Endothelial cell of hepatic sinusoid (primary cell): Measurements from ENCODE around the gene PGS1.
"Not testable (repeated sequence)": the region's sequence is repeated elsewhere in the genome, so short reads cannot be mapped to it uniquely, and the experiment has no call there.

Experiments used
- in situ Hi-C: cut with HindIII; loops from 2 replicates; pipeline ENCODE4 v1.10.0; 2017; ENCODE audit warnings: low sequenced_read_pairs

The PGS1 gene, protein sequence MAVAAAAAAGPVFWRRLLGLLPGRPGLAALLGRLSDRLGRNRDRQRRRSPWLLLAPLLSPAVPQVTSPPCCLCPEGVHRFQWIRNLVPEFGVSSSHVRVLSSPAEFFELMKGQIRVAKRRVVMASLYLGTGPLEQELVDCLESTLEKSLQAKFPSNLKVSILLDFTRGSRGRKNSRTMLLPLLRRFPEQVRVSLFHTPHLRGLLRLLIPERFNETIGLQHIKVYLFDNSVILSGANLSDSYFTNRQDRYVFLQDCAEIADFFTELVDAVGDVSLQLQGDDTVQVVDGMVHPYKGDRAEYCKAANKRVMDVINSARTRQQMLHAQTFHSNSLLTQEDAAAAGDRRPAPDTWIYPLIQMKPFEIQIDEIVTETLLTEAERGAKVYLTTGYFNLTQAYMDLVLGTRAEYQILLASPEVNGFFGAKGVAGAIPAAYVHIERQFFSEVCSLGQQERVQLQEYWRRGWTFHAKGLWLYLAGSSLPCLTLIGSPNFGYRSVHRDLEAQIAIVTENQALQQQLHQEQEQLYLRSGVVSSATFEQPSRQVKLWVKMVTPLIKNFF

DNA sequence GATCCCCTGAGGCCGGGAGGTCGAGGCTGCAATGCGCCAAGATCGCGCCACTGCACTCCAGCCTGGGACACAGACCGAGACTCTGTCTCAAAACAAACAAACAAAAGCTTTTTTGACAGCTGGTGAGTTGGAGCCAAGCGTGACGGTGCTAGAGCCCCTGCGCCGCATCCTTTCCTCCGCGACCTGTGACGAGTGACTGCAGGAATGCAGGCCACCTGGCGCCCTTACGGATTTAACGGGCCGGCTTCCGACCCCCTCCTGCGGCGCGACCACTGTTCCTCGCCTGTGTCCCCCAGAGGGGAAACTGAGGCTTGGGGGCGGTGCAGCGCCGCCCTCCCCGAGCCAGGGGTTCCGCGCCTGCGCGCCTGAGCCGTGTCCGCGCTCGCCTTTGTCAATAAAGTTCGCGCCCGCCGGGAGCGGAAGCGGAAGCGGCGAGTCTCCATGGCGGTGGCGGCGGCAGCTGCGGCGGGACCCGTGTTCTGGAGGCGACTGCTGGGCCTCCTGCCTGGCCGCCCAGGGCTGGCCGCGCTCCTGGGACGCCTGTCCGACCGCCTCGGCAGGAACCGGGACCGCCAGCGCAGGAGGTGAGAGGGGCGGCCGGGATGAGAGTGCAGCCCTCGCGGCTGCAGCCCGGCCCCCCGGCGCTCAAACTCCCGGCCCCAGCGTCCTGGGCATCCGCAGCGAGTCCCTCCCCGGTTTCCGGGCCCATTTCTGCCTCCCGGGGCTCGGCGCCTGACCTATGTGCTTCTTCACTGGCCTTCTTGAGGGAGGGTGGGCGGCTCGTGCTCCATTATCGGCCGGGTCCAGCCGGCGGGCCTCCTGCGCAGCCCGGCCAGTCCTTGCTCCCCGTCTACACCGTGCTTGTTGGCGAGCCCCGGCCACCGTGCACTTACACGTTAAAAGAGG is at the start of gene PGS1:
PGS1 (plus strand) TSS at position 425 of the 906 bp plus-strand sequence; CDS start at position 442, 17 bp downstream.
- in situ Hi-C loops, result no loop called here

DNA sequence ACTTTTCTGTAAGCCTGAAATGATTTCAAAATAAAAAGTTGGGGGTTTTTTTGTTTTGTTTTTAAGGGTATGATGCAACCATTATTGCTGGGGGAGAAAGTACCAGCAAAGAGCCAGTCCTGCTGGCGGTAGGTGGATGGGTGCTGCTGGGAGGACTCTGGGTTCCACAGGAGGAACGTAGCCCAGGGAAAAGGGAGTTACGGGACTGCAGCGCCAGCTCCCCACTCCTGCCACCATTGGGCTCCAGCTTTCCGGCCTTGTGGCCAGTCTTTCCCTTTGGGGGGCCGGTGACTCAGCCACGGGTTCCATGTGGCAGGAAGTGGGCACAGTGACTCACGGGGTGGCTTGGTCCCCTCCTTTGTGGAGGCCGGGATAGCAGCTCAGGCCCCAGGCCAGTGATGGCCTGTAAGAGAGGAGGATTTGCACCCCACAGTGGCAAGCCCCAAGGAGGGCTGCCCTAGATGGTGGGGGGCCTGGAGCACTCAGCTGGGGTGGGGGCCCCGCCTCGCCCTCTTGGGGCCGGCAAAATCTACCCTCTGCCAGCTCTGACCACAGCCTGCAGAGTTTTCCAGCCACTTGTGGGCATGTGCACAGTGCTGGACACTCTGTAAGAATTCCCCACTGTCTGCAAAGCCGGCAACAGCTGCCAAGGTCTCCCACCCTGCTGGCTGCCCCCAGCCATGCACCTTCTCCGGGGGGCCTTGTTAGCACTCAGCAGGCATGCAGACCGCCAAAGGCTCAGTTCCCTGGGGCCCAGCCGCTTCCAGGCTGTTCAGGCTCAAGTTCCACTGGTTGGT is 49.0 kb upstream of the PGS1 start:
- in situ Hi-C loops, result loop anchor here (5.0 kb wide), 2 partner anchors 47 to 88 kb away; no protein-coding TSS in a partner anchor

DNA sequence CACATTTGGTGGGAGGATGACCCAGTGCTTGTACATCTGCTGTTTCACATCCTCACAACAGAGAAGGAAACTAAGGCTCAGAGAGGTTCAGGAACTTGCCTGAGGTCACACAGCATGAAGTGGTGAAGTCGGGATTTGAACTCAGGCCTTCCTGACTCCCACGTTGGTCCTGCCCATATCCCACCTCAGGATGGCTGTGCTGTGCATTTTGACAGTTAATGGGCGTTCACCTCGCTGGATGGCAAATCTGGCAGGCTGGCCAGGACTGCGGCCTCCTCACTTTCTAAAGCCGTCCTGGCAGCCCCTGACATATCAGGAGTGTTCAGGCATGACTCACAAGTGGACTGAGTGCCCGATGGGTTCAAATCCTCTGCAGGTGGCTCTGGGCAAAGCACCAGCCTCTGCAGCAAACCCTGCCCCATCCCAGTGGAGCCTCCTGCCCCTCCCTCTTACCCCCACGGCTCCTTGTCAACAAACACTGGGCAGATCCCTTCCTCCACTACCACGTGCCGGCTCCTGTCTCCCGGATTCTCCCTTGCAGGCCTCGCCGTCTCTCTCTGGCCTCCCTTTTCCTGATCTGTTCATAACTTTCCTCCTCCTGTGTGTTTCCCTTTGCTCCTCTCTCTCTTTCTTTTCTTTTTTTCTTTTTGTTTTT is 47.8 kb upstream of the PGS1 start:
- in situ Hi-C loops, result no loop called here

DNA sequence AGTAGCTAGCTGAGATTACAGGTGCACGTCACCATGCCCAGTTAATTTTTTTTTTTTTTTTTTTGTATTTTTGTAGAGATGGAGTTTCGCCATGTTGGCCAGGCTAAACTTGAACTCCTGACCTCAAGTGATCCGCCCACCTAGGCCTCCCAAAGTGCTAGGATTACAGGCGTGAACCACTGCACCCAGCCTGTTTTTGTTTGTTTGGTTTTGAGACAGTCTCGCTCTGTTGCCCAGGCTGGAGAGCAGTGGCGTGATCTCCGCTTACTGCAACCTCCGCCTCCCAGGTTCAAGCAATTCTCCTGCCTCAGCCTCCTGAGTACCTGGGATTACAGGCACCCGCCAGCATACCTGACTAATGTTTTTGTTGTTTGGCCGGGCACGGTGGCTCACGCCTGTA is 47.1 kb upstream of the PGS1 start:
- in situ Hi-C loops, result not testable (repeated sequence)

DNA sequence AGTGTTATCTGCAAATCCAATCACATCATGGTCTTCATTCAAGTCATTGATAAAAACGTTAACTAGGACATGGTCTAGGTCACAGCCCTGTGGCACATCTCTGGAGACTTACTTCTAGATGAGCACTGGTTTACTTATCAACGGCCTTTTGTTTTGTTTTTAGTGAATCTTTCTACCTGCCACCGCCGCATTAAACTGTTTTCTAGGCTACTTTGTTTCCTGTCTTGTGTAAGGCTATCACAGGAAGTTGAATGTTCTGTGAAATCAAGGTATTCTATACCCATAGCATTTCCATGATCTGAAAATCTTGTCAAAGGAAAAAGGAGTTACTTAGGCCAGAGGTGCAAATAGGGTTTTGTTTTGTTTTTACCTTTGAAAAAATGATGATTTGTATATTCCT is 45.5 kb upstream of the PGS1 start:
- in situ Hi-C loops, result no loop called here

DNA sequence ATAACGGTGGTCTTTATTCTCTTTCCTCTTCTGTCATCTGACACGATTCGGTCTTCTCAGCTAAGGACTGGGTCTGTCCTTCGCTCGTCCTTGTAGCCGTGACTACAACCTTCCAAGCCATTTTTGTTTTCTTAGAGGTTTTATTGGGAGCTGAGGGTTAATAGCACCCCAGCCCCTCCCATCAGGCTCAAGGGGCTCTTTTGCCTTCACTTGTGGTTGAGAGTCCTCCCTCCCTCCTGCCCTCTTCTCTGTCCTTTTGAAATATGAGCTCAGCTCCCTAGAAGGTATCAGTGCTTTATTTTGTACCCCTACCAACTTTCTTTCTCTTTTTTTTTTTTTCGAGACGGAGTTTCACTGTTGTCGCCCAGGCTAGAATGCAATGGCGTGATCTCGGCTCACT is 43.2 kb upstream of the PGS1 start:
- in situ Hi-C loops, result no loop called here

DNA sequence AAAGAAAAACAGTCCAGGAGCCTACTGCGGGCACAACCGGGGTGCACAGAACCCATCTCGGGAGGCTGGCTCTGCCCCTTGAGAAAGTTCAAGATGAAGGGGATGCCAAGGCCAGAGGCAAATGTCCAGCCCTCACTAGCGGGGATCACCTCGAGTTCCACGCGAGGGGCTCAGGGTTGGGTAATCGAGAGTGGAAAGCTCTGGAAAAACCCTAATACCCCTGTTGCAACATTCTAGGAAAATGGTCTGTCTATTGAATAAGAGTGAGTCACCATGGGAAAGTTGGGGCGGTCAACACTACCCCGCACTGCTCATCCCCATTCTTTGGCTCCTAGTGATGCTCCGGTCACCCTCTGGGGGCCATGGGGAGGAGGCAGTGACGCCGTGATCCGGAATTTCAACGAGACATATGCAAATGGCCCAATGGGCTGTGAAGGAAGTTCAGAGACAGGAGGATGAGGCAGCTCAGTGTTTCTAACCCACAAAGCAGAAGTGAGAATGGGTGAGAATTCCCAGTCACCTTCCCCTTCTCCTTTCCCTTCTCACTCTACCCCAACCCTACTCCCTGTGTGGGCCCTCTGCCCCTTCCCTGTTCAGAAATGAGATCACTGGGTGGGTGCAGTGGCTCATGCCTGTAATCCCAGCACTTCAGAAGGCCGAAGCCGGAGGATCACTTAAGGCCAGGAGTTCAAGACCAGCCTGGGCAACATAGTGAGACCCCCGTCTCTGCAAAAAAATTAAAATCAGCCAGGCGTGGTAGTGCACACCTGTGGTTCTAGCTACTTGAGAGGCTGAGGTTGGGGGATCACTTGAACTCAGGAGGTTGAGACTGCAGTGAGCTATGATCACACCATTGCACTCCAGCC is 41.0 kb upstream of the PGS1 start:
- in situ Hi-C loops, result no loop called here

DNA sequence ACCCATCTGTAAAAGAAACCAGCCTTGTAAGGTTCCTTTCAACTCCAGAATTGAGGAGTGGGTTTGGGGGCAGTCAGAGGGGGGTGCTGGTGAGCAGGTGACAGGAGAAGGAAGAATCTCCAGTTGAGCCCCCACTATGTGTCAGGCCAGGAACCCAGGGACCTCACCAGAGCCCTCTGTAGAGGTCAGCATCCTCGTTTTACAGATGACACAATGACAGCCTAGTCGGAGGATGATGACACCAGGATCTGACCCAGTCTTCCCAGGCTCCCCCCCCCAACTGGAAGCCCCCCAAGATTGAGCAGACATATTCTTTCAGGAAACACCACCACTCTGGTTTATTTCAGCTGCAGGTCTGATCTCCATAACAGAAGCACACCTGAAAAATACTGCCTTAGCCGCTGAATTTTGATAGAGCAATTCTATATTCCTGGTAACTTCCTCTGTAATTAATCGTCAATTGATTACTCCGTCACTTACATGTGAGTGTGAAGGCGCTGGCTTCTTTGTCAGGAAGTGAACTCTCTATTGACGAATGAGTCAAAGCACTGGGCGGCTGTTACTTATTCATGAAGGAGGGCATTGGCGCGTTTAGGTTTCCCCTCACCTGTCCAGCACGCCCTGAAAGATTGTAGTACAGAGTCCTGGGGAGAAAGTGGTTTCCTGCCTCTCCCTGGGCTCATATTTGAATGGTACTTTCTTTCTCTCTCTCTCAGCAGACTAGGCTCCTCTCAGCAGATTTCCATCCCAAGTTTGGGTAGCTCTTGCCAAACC is 39.8 kb upstream of the PGS1 start:
- in situ Hi-C loops, result no loop called here

DNA sequence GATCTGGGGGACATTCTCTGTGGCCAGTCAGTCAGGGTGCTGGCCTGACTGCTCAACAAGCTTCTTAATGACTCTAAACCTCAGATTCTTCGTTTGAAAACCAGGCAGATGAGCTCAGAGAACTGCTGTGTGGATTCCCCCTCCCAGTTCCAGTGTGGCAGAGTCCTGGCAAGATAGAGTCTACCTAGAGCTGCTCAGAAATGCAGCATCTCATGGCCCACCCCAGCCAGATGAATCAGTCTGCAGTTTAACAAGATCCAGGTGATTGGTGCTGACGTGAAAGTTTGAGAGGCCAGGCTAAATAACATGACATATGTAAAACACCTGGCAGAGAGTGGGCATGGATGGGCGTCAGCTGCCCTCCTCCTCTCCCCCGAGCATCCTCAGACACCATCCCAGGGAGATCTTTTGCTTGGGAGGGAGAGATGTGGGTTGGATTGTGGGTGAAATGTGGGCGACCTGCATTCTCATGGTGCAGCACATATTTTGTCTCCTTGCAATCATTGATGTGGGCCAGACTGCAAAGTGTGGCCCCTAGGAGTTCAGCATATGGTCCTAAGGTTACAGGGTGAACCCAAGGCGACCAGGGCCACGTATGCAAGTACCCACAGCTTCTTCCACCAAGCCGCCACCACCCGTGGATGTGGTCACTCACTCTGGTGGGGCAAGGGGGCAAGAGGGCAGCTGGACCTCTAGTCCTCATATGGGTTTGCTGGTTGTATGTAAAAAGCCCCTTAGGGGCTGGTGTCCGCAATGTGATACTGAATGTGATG is 38.1 kb upstream of the PGS1 start:
- in situ Hi-C loops, result loop anchor here (5.0 kb wide), 1 partner anchor 153 kb away; the partner anchor contains the start of genes AFMID and TK1

DNA sequence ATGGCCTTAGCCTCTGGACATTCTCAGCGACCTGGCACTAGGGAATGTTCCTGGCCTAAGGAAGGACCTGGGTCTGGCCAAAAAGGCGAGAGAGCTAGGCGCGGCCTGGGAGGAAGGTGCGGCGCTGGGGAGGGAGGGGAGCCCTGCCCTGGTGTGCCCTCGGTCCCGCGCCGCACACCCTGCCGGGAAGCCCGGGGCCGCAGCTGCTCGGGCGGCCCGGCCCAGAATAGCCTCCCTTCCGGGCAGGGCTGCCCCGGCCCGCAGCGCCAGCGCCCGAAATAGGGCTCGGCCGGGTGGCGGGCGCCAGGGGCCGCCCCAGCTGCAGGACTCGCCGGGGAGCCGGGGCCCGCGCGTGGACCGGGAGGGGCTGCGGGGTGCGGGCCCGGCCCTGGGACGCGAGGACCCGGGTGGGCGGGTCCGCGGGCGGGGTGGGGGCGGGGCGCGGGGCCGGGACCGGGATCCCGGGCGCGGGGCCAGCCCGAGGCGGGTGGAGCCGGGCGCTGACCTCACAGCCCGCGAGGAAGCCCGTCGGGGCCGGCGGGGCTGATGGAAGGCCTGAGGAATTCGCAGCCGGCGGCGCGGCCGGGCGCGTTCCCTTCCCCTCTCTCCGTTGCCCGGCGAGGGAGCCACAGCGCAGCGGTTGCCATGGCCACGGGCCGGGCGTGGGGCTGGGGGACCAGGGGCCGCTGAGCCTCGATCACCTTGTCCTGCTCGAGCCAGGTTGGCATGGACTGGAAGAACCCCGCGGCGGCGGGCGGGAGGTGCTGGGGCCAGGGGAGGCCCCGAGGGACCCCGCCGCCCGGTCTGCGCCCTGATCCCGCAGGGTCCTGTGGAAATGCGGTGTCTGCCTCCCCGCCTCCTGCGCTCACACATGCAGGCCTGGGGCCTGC is 36.6 kb upstream of the PGS1 start:
- in situ Hi-C loops, result loop anchor here (5.0 kb wide), 1 partner anchor 155 kb away; the partner anchor contains the start of genes AFMID and TK1

DNA sequence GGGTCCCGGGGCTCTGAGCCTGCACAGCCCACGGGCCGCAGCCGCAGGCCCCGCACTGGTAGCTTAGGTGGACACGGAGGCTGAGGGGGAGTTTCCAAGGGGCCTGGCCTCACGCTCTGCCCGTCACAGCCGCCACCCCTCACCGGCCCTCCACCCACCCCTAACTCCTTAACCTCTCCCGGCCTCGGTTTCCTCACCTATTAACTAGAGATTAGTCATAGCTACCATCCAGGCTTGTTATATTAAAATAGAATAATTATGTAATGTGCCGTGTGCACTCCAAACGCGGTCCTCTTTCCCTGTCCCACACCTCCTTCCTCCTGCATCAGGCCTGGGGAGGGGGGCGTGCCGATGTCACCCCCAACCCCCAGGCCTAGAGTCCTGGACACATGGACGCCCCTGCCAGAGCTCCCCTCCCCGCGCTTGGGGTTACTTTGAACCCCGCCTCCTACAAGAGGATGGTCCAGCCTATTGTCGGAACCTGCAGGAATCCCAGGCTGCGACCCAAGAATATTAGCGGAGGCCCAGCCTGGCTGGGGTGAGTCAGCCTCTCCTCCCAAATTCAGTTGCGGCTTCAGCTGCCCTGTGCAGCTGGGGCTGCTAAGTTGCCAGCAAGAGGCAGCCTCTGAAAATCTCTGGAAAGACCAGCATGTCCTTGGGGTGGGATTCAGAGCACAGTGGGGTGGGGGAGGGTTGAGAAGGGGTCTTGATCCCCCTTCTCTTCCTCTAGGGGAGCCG is 35.8 kb upstream of the PGS1 start:
- in situ Hi-C loops, result loop anchor here (5.0 kb wide), 1 partner anchor 155 kb away; the partner anchor contains the start of genes AFMID and TK1

DNA sequence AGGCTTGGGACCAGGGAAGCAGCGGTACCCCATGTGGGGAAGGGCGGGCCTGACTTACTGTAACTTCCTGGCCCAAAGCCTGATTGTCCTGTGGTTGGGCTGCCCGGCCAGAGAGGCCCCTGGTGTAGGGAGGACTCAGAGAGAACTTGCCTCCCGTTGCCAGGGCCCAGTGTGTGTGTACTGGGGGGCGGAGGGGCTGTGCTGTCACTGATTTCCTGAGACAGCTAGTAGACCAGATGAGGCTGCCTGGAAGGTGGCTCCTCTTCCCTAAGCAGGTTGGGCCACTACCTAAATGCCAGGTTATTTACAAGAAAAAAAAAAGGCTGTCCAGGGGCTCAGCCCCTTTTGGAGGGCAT is 35.3 kb upstream of the PGS1 start:
- in situ Hi-C loops, result loop anchor here (5.0 kb wide), 1 partner anchor 156 kb away; the partner anchor contains the start of genes AFMID and TK1

DNA sequence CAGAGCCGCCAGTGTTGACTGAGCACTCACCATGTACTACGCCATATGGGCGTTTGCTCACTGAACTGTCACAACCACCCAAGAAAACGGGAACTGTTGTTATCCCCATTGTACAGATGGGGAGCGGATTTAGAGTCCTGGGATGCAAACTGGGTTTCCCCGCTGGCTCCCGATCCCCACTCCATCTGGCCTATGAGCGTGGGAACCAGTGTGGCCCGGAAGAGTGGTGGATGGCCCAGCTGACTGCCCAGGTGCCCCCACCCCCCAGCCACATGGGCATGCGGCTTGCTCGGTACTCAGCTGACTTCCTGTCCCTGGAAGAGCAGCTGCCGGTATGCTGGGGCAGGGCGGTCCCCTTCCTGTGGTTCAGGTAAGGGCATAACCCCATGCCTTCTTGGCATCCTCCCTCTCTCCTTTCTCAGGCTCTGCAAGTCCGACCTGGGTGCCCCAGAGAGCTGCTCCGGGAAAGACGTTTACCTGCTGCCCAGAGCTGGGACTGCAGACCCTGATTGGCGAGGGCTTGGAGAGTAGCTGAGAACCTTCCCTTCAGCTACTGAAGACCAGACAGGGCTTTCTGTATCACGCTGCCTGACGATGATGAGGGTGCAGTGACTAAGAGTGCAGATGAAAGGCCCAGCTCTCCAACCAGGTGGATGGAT is 34.8 kb upstream of the PGS1 start:
- in situ Hi-C loops, result loop anchor here (5.0 kb wide), 1 partner anchor 156 kb away; the partner anchor contains the start of genes AFMID and TK1

DNA sequence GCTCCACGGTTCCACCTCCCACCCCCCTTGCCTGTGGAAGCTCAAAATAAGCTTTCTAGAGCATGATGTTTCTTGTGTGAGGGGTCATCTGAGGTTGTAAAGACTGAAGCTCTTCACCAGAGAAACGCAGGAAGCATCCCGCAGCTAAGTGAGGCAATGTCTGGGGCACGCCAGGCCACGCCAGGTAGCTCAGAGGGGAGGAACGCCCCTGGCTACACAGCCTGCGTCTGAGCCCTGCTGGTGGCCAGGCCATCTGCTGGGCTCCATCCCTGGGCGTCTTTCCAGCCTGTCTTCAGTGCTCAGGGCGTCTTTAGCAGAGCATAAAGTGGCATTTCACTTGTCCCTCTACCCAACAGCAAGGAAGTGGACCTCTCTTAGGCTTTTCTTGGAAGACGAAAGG is 33.8 kb upstream of the PGS1 start:
- in situ Hi-C loops, result loop anchor here (5.0 kb wide), 2 partner anchors 37 to 157 kb away; partner anchors contain the start of genes AFMID and TK1

DNA sequence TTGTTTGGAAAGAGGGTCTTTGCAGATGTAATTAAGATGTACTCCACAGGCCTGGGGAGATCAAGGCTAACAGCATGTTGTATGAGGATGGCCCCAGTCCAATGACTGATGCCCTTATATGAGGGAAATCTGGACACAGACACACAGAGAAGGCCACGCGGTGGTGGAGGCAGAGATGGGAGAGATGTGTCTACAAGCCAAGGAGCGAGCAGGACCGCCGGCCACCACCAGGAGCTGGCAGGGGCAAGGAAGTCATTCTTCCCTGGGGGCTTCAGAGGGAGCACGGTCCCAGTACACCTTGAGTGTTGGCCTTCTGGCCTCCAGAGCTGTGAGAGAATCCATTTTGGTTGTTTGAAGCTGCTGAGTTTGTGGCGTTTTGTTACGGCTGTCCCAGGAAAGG is 33.3 kb upstream of the PGS1 start:
- in situ Hi-C loops, result loop anchor here (5.0 kb wide), 1 partner anchor 38 kb away; no protein-coding TSS in a partner anchor
